IMR-90 (cell line): Measurements from ENCODE around the gene TMEM223. TPM values are rescaled to one million over a fixed set of nuclear protein-coding genes. Genes with fewer than 3 reads are reported as not detected.

ENCODE experiments used
- ATAC-seq: fragments of 200-7000 bp; cut with Tn5 transposase; 2 replicates; pipeline ENCODE4 v1.9.1; 2020; ENCODE audit warnings: low read depth, mild to moderate bottlenecking, moderate library complexity
- Bru-seq: library from RNA; stranded (reverse); fragments of 400-500 nt; gene quantifications from one replicate; lab custom pipeline; 2021; lab: Mats Ljungman, UMichigan
- BruChase-seq, 2 experiments: library from RNA; stranded (reverse); fragments of 400-500 nt; gene quantifications; one replicate each; lab custom pipeline; 2021; lab: Mats Ljungman, UMichigan
- BruUV-seq: library from RNA; stranded (reverse); fragments of 400-500 nt; replicated peaks from 2 replicates; lab custom pipeline; 2021; lab: Mats Ljungman, UMichigan
- CTCF ChIA-PET: fragments of 300-600 bp; formaldehyde crosslinking; extraction: SDS; loops from one replicate; lab custom pipeline; 2021; ENCODE audit warnings: antibody characterized with exemption; lab: Yijun Ruan, JAX
- POLR2A ChIA-PET: fragments of 300-600 bp; sonication (Branson Sonifier 250); formaldehyde crosslinking; loops from one replicate; lab custom pipeline; 2022; ENCODE audit warnings: antibody characterized with exemption; ENCODE audit not compliant: unreplicated experiment; lab: Charles Lee
- DNase-seq: peaks from one replicate; pipeline ENCODE4 v3.0.0; 2013
- H2AFZ ChIP-seq: replicated peaks from 2 replicates; pipeline ENCODE3; 2013; ENCODE audit warnings: low read length, mild to moderate bottlenecking; ENCODE audit not compliant: poor library complexity
- H2AK5ac ChIP-seq: 2 replicates; pipeline ENCODE4 v1.6.1; 2013; ENCODE audit warnings: low read depth, low read length, inconsistent platforms
- H2AK9ac ChIP-seq: replicated peaks from 2 replicates; pipeline ENCODE3; 2013; ENCODE audit warnings: mild to moderate bottlenecking, low read depth, low read length, moderate library complexity; ENCODE audit not compliant: poor library complexity
- H2BK120ac ChIP-seq: 2 replicates; pipeline ENCODE4 v1.6.1; 2013; ENCODE audit warnings: low read depth, low read length, inconsistent platforms
- H2BK15ac ChIP-seq: 3 replicates; pipeline ENCODE4 v1.6.1; 2013; ENCODE audit warnings: low read depth, low read length, inconsistent platforms
- H2BK20ac ChIP-seq: 2 replicates; pipeline ENCODE4 v1.6.1; 2013; ENCODE audit warnings: low read depth, mild to moderate bottlenecking, inconsistent platforms, low read length, moderate library complexity
- H2BK5ac ChIP-seq: 2 replicates; pipeline ENCODE4 v1.6.1; 2013; ENCODE audit warnings: mild to moderate bottlenecking, low read depth, low read length, inconsistent platforms; ENCODE audit not compliant: poor library complexity, severe bottlenecking
- H3K14ac ChIP-seq: replicated peaks from 2 replicates; pipeline ENCODE4 v1.6.1; 2013; ENCODE audit warnings: low read depth, low read length, inconsistent platforms
- H3K18ac ChIP-seq: 2 replicates; pipeline ENCODE4 v1.6.1; 2013; ENCODE audit warnings: low read depth, low read length, control low read depth
- H3K23ac ChIP-seq: 2 replicates; pipeline ENCODE4 v1.6.1; 2013; ENCODE audit warnings: low read depth, low read length, inconsistent platforms
- H3K27ac ChIP-seq: 2 replicates; pipeline ENCODE4 v1.5.1; 2013; ENCODE audit warnings: mild to moderate bottlenecking, control low read depth, low read length; ENCODE audit not compliant: insufficient read depth
- H3K27me3 ChIP-seq: 2 replicates; pipeline ENCODE4 v1.6.1; 2013; ENCODE audit warnings: low read length; ENCODE audit not compliant: control insufficient read depth, insufficient read depth
- H3K36me3 ChIP-seq: 2 replicates; pipeline ENCODE4 v1.6.1; 2013; ENCODE audit warnings: low read length, mixed read lengths; ENCODE audit not compliant: control insufficient read depth, insufficient read depth
- H3K4ac ChIP-seq: 2 replicates; pipeline ENCODE4 v1.6.1; 2013; ENCODE audit warnings: low read depth, low read length, inconsistent platforms
- H3K4me1 ChIP-seq: 2 replicates; pipeline ENCODE4 v1.6.1; 2013; ENCODE audit warnings: low read length, mixed read lengths; ENCODE audit not compliant: control insufficient read depth, insufficient read depth
- H3K4me2 ChIP-seq: 2 replicates; pipeline ENCODE4 v1.6.1; 2013; ENCODE audit warnings: low read depth, mild to moderate bottlenecking, control low read depth, low read length, moderate library complexity
- H3K4me3 ChIP-seq: 2 replicates; pipeline ENCODE4 v1.5.1; 2013; ENCODE audit warnings: low read depth, mild to moderate bottlenecking, control low read depth, low read length, moderate library complexity; ENCODE audit not compliant: insufficient read depth
- H3K56ac ChIP-seq: 2 replicates; pipeline ENCODE4 v1.6.1; 2013; ENCODE audit warnings: low read length, inconsistent platforms; ENCODE audit not compliant: insufficient read depth; ENCODE audit errors: extremely low read depth
- H3K79me1 ChIP-seq, 2 experiments: 2 replicates each; pipeline ENCODE4 v1.6.1; 2013; ENCODE audit warnings: low read length in 2 of 2, inconsistent platforms in 1 of 2, low read depth in 1 of 2
- H3K9ac ChIP-seq: 2 replicates; pipeline ENCODE4 v1.6.1; 2013; ENCODE audit warnings: low read depth, low read length, control low read depth
- H3K9me1 ChIP-seq: 2 replicates; pipeline ENCODE4 v1.6.1; 2013; ENCODE audit warnings: low read length, inconsistent platforms; ENCODE audit not compliant: insufficient read depth
- H3K9me3 ChIP-seq: 2 replicates; pipeline ENCODE4 v1.6.1; 2013; ENCODE audit warnings: low read length; ENCODE audit not compliant: control insufficient read depth, insufficient read depth
- H4K20me1 ChIP-seq: 2 replicates; pipeline ENCODE4 v1.6.1; 2013; ENCODE audit warnings: low read length, inconsistent platforms; ENCODE audit not compliant: insufficient read depth
- H4K5ac ChIP-seq: 2 replicates; pipeline ENCODE4 v1.6.1; 2013; ENCODE audit warnings: mild to moderate bottlenecking, low read depth, low read length, control low read depth
- H4K8ac ChIP-seq, 2 experiments: 2 replicates each; pipeline ENCODE4 v1.6.1; 2013; ENCODE audit warnings: low read depth in 2 of 2, low read length in 2 of 2, control low read depth in 1 of 2, inconsistent platforms in 1 of 2
- H4K91ac ChIP-seq: 2 replicates; pipeline ENCODE4 v1.6.1; 2013; ENCODE audit warnings: low read depth, low read length, inconsistent platforms; ENCODE audit not compliant: insufficient read depth
- BHLHE40 ChIP-seq: fragments of 150-350 bp; IDR thresholded peaks from 2 replicates; pipeline ENCODE4 v1.6.1; 2016; ENCODE audit warnings: mild to moderate bottlenecking, low read depth, low read length
- CEBPB ChIP-seq: IDR thresholded peaks from 2 replicates; pipeline ENCODE4 v1.6.1; 2012; ENCODE audit warnings: low read depth, low read length, improper control_type of control experiment
- CHD1 ChIP-seq: IDR thresholded peaks from 2 replicates; pipeline ENCODE4 v1.6.1; 2012; ENCODE audit warnings: low read depth, low read length, improper control_type of control experiment
- FOS ChIP-seq: fragments of 150-350 bp; IDR thresholded peaks from 2 replicates; pipeline ENCODE4 v1.6.1; 2016; ENCODE audit warnings: low read depth, low read length
- MAFK ChIP-seq: IDR thresholded peaks from 2 replicates; pipeline ENCODE4 v1.6.1; 2012; ENCODE audit warnings: low read depth, low read length, improper control_type of control experiment
- MAZ ChIP-seq: IDR thresholded peaks from 2 replicates; pipeline ENCODE4 v1.6.1; 2012; ENCODE audit warnings: low read depth, mild to moderate bottlenecking, low read length, improper control_type of control experiment, moderate library complexity, borderline replicate concordance
- MXI1 ChIP-seq: IDR thresholded peaks from 2 replicates; pipeline ENCODE4 v1.6.1; 2012; ENCODE audit warnings: low read depth, mild to moderate bottlenecking, low read length, moderate library complexity, borderline replicate concordance
- NFE2L2 ChIP-seq: fragments of 150-350 bp; IDR thresholded peaks from 2 replicates; pipeline ENCODE4 v1.6.1; 2016; ENCODE audit warnings: low read depth, mild to moderate bottlenecking, low read length
- POLR2A ChIP-seq: IDR thresholded peaks from 2 replicates; pipeline ENCODE4 v1.6.1; 2012; ENCODE audit warnings: mild to moderate bottlenecking, low read depth, low read length
- RAD21 ChIP-seq: IDR thresholded peaks from 2 replicates; pipeline ENCODE4 v1.6.1; 2012; ENCODE audit warnings: low read length, improper control_type of control experiment
- SMC3 ChIP-seq: fragments of 150-350 bp; IDR thresholded peaks from 2 replicates; pipeline ENCODE4 v1.6.1; 2016; ENCODE audit warnings: low read depth, mild to moderate bottlenecking, antibody characterized with exemption, low read length, moderate library complexity
- WGBS, 2 experiments: methylation state at CpG; one replicate each; pipeline versions ENCODE4 v1.1.5 to v1.1.7; 2013; ENCODE audit warnings: missing lambda C conversion rate in 2 of 2; ENCODE audit not compliant: insufficient read length in 1 of 2; ENCODE audit errors: extremely low coverage in 2 of 2; 5-methylcytosine and 5-hydroxymethylcytosine counted together
- dilution Hi-C: fragments of 300-500 bp; cut with HindIII; formaldehyde crosslinking; loops from one replicate; pipeline ENCODE4 v1.14.3; 2018; ENCODE audit warnings: low sequenced_read_pairs; ENCODE audit not compliant: unreplicated experiment
- in situ Hi-C: fragments of 300-500 bp; cut with MboI; formaldehyde crosslinking; loops from 3 replicates; pipeline ENCODE4 v1.14.3; 2019; ENCODE audit warnings: low sequenced_read_pairs, inconsistent platforms, mixed read lengths
- intact Hi-C: fragments of 100-400 bp; cut with micrococcal nuclease; formaldehyde crosslinking; loops from 2 replicates; pipeline ENCODE4 v1.10.0; 2022
- long read RNA-seq: library from polyadenylated mRNA; unstranded; transcript quantifications from one replicate; pipeline ENCODE4 v2.0.0, GENCODE V29; 2021; ENCODE audit not compliant: unreplicated experiment
- polyA plus RNA-seq, 3 experiments: library from polyadenylated mRNA; depleted of rRNA; stranded (reverse); fragments of >200 nt; gene quantifications; 2 replicates each; pipeline ENCODE4 v1.2.3, GENCODE V29; 2012; ENCODE audit warnings: low replicate concordance in 1 of 3
- total RNA-seq: library from RNA; depleted of rRNA; stranded (reverse); fragments of >200 nt; gene quantifications from 2 replicates; pipeline ENCODE4 v1.2.3, GENCODE V29; 2012; rRNA removed
- TF ChIP-seq, protein P1 (sequence below): conservative IDR thresholded peaks from 2 replicates; pipeline ENCODE4 v1.5.1; 2012; ENCODE audit warnings: mild to moderate bottlenecking, low read depth, low read length, improper control_type of control experiment

The TMEM223 gene, protein sequence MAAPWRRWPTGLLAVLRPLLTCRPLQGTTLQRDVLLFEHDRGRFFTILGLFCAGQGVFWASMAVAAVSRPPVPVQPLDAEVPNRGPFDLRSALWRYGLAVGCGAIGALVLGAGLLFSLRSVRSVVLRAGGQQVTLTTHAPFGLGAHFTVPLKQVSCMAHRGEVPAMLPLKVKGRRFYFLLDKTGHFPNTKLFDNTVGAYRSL
- total RNA-seq (9.7 and 14.2 TPM in 2 replicates), polyA plus RNA-seq (2012; rRNA removed) (15.7 and 18.0 TPM in 2 replicates), Bru-seq, nascent RNA (percentile 54 among the genes with signal in this experiment), BruChase-seq, experiment 1, labeled RNA remaining after a 6-hour chase (percentile 69 among the genes with signal in this experiment), BruChase-seq, experiment 2, labeled RNA remaining after a 2-hour chase (percentile 63 among the genes with signal in this experiment)
- polyA plus RNA-seq (2012; cell fraction: cytosol; rRNA removed) = 9.1 and 22.6 TPM in 2 replicates
- 17.5 and 18.3 TPM in 2 replicates for polyA plus RNA-seq (2012; cell fraction: nucleus; rRNA removed; ENCODE audit: low replicate concordance)
- long read RNA-seq, transcript TMEM223-201 (2 exons, 1,288 nt) = major isoform, 14 of 21 reads
- long read RNA-seq, partial matches to known transcripts = 0 of 21 reads
- long read RNA-seq, other reads (novel, unspliced or antisense) = 5 of 21 reads

DNA sequence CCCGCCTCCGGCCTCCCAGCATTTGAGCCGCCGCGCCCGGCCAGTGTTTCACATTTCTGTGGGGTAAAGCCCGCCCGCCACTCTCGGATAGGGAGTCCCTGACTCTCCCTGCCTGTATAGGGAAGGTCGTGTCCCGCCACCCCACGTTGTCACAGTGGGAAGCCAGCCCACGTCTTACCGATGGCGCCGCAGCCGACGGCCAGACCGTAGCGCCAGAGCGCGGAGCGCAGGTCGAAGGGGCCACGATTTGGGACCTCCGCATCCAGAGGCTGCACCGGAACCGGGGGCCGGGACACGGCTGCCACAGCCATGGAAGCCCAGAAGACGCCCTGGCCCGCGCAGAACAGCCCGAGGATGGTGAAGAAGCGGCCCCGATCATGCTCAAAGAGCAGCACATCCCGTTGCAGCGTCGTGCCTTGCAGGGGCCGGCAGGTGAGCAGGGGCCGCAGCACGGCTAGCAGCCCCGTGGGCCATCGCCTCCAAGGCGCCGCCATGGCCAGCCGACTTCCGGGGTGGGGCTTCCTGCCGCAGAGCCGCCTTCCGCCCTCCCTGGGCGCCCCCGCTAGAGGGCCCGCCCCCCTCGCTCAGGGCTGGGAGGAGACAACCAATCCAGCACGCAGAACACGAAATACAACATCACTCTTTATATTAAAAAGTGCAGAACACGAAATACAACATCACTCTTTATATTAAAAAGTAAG, at the start of gene TMEM223:
Gene TMEM223 (minus strand): TSS at position 506 of the 701 bp plus-strand sequence. CDS start 12 bp downstream, at position 494.
- H3K27ac ChIP-seq = peak within 1 kb of the TSS; percentile 90
- H3K79me1 ChIP-seq = peaks cover 12 to 49% of the 10 kb centered on the region in 2 experiments
- H2AK9ac ChIP-seq = peak within 1 kb of the TSS; percentile 88
- peak within 1 kb of the TSS; percentile 89 to 94 for H4K8ac ChIP-seq
- BruUV-seq = no TSS peak
- H3K9me3 ChIP-seq = no peaks in the 10 kb centered on the region
- CTCF ChIA-PET = no interaction called here
- peak; percentile 86 for ATAC-seq
- H2AK5ac ChIP-seq = peak within 1 kb of the TSS; percentile 95
- H3K4me2 ChIP-seq = peak within 1 kb of the TSS; percentile 88
- POLR2A ChIA-PET = interaction anchor here (1.0 kb wide), 1 partner anchor 10 kb away, joined by 3 read pairs; no protein-coding TSS in a partner anchor
- peak within 1 kb of the TSS; percentile 93 for H3K4me3 ChIP-seq
- H2AFZ ChIP-seq = peak within 1 kb of the TSS; percentile 95
- DNase-seq = peak; percentile 72
- WGBS, 2 experiments = 2% methylated on average over 18 of the region's 58 CpGs; no CpG with 5 or more reads in 1 of the 2 experiments
- no peaks in the 10 kb centered on the region for H3K27me3 ChIP-seq
- dilution Hi-C loops = no loop called here
- H3K18ac ChIP-seq = peak within 1 kb of the TSS; percentile 36
- TF ChIP-seq CEBPB (no peak), MAFK (no peak), CHD1 (peak; percentile 37; the same call in 1 of the 2 replicates), NFE2L2 (no peak), BHLHE40 (no peak), MXI1 (peak; percentile 81; the same call in 1 of the 2 replicates), SMC3 (no peak), POLR2A (peak; percentile 64), MAZ (peak; percentile 92; the same call in 1 of the 2 replicates), FOS (no peak), RAD21 (no peak)
- TF ChIP-seq, protein P1, sequence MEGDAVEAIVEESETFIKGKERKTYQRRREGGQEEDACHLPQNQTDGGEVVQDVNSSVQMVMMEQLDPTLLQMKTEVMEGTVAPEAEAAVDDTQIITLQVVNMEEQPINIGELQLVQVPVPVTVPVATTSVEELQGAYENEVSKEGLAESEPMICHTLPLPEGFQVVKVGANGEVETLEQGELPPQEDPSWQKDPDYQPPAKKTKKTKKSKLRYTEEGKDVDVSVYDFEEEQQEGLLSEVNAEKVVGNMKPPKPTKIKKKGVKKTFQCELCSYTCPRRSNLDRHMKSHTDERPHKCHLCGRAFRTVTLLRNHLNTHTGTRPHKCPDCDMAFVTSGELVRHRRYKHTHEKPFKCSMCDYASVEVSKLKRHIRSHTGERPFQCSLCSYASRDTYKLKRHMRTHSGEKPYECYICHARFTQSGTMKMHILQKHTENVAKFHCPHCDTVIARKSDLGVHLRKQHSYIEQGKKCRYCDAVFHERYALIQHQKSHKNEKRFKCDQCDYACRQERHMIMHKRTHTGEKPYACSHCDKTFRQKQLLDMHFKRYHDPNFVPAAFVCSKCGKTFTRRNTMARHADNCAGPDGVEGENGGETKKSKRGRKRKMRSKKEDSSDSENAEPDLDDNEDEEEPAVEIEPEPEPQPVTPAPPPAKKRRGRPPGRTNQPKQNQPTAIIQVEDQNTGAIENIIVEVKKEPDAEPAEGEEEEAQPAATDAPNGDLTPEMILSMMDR = 0 out of 2 replicates have a peak, but pooled peaks have one; percentile 10
- peak within 1 kb of the TSS; percentile 89 for H4K91ac ChIP-seq
- peak within 1 kb of the TSS; percentile 77 for H4K5ac ChIP-seq
- no peaks in the 10 kb centered on the region for H3K9me1 ChIP-seq
- peak within 1 kb of the TSS; percentile 83 for H3K14ac ChIP-seq
- intact Hi-C loops = loop anchor here (2.0 kb wide), 1 partner anchor 13 kb away; the partner anchor contains the start of gene NXF1
- H3K23ac ChIP-seq = peak within 1 kb of the TSS; percentile 87
- H2BK120ac ChIP-seq = peak within 1 kb of the TSS; percentile 11; the same call in 1 of the 2 replicates
- H4K20me1 ChIP-seq = peaks cover 7% of the 10 kb centered on the region
- no peak within 1 kb of the TSS for H3K56ac ChIP-seq
- peak within 1 kb of the TSS; percentile 89 for H3K9ac ChIP-seq
- H2BK5ac ChIP-seq = peak within 1 kb of the TSS; percentile 84
- no peak within 1 kb of the TSS for H2BK20ac ChIP-seq
- no peak within 1 kb of the TSS for H2BK15ac ChIP-seq
- H3K4ac ChIP-seq = peak within 1 kb of the TSS; percentile 88
- H3K4me1 ChIP-seq = peaks cover 12% of the 10 kb centered on the region
- H3K36me3 ChIP-seq = peaks cover 52% of the 10 kb centered on the region
- in situ Hi-C loops = no loop called here
